HL-60 (cell line): ENCODE results near the gene MST1R.
A peak's percentile ranks its signal among the peaks of the same experiment; 100 is the strongest.

ENCODE experiments used
- DNase-seq, 2 experiments: peaks; one replicate each; pipeline ENCODE4 v3.0.0-alpha.2; 2010 to 2020; ENCODE audit warnings: low read depth in 1 of 2, low spot score in 1 of 2
- H3K27ac ChIP-seq: fragments of 250-450 bp; sonication (Bioruptor Pico); replicated peaks from 2 replicates; pipeline ENCODE4 v1.5.1; 2020; ENCODE audit warnings: mild to moderate bottlenecking, moderate library complexity
- H3K27me3 ChIP-seq: fragments of 250-450 bp; sonication (Bioruptor Pico); 2 replicates; pipeline ENCODE4 v1.5.1; 2021; ENCODE audit warnings: mild to moderate bottlenecking, moderate library complexity; ENCODE audit not compliant: insufficient read depth, poor library complexity, severe bottlenecking
- H3K4me3 ChIP-seq: replicated peaks from 2 replicates; pipeline ENCODE4 v1.5.1; 2011; ENCODE audit warnings: mild to moderate bottlenecking, control low read depth, low read length; ENCODE audit not compliant: insufficient read depth
- GABPA ChIP-seq: IDR thresholded peaks from 2 replicates; pipeline ENCODE4 v1.6.1; 2012; ENCODE audit warnings: low read depth
- POLR2AphosphoS5 ChIP-seq: IDR thresholded peaks from 2 replicates; pipeline ENCODE4 v1.6.1; 2012; ENCODE audit warnings: low read depth
- REST ChIP-seq: IDR thresholded peaks from 2 replicates; pipeline ENCODE4 v1.6.1; 2012; ENCODE audit warnings: low read depth; ENCODE audit not compliant: insufficient replicate concordance
- SPI1 ChIP-seq: IDR thresholded peaks from 2 replicates; pipeline ENCODE4 v1.6.1; 2012; ENCODE audit warnings: low read depth, mild to moderate bottlenecking, borderline replicate concordance
- TF ChIP-seq, protein P1 (sequence below): IDR thresholded peaks from one replicate; pipeline ENCODE4 v1.5.1; 2011; ENCODE audit warnings: low read length, control low read depth, inconsistent platforms; ENCODE audit not compliant: insufficient read depth

Gene MST1R

GRCh38 chr3:49840388-49840787, 63.3 kb downstream of the MST1R start:
- H3K27ac ChIP-seq, result no peak overlapping the region
- TF ChIP-seq, protein P1, sequence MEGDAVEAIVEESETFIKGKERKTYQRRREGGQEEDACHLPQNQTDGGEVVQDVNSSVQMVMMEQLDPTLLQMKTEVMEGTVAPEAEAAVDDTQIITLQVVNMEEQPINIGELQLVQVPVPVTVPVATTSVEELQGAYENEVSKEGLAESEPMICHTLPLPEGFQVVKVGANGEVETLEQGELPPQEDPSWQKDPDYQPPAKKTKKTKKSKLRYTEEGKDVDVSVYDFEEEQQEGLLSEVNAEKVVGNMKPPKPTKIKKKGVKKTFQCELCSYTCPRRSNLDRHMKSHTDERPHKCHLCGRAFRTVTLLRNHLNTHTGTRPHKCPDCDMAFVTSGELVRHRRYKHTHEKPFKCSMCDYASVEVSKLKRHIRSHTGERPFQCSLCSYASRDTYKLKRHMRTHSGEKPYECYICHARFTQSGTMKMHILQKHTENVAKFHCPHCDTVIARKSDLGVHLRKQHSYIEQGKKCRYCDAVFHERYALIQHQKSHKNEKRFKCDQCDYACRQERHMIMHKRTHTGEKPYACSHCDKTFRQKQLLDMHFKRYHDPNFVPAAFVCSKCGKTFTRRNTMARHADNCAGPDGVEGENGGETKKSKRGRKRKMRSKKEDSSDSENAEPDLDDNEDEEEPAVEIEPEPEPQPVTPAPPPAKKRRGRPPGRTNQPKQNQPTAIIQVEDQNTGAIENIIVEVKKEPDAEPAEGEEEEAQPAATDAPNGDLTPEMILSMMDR, result no peak
- TF ChIP-seq GABPA (no peak), SPI1 (no peak), REST (no peak), POLR2AphosphoS5 (no peak)
- DNase-seq, result no peak
- no peaks in the 10 kb centered on the region for H3K27me3 ChIP-seq
- H3K4me3 ChIP-seq, result no peak overlapping the region

GRCh38 chr3:49839193-49839809, 64.4 kb downstream of the MST1R start:
- no peak overlapping the region for H3K4me3 ChIP-seq
- TF ChIP-seq, protein P1, result peak; percentile 91
- no peak for TF ChIP-seq POLR2AphosphoS5

More at GRCh38 chr3:49839193-49839809, 64.4 kb downstream of the MST1R start:
- Histone ChIP-seq H3K27me3 (no peaks in the 10 kb centered on the region), H3K27ac (no peak overlapping the region)
- peak; percentile 43 to 82 for DNase-seq
